Measurements from ENCODE around the gene ZNF385A. TPM values are rescaled to one million over a fixed set of nuclear protein-coding genes. Genes with fewer than 3 reads are reported as not detected.

Gene ZNF385A
- total and polyA plus RNA-seq, 4 donors = 2.5 to 4.0 (median 2.8) TPM

- Histone ChIP-seq H3K9me3 (ENCODE audit: control insufficient read depth in 4 of 4, low read length in 3 of 4) (no peaks in the 10 kb centered on the region), H3K4me1 (ENCODE audit: control insufficient read depth in 4 of 4, insufficient read depth in 4 of 4, low read length in 3 of 4) (peaks cover 8 to 19% (median 16%) of the 10 kb centered on the region in 4 donors)
These were observed 54.1 kb downstream of the ZNF385A start for GRCh38 chr12:54330442-54330841.

More at GRCh38 chr12:54330442-54330841, 54.1 kb downstream of the ZNF385A start:
- 89% methylated on average over 3 of the region's 3 CpGs for WGBS
- Histone ChIP-seq H3K27me3 (ENCODE audit: control insufficient read depth in 4 of 4, insufficient read depth in 4 of 4, low read length in 3 of 4) (no peaks in the 10 kb centered on the region), H3K27ac (ENCODE audit: low read depth in 1 of 2, low read length in 2 of 2) (no peak overlapping the region), H3K4me3 (ENCODE audit: low read depth in 1 of 3, low read length in 3 of 3) (no peak overlapping the region), H3K9ac (ENCODE audit: low read depth in 1 of 2, low read length in 2 of 2) (no peak overlapping the region), H3K36me3 (ENCODE audit: control insufficient read depth in 4 of 4, insufficient read depth in 3 of 4, low read depth in 1 of 4, low read length in 3 of 4) (no peaks in the 10 kb centered on the region)
- no peak for TF ChIP-seq RXRA (IDR thresholded peaks at IDR 0.05)
- no peak for TF ChIP-seq REST (IDR thresholded peaks at IDR 0.05)
- no peak for TF ChIP-seq HNF4G (IDR thresholded peaks at IDR 0.05)
- TF ChIP-seq HNF4A (conservative IDR thresholded peaks at IDR 0.05) = no peak
- no peak for TF ChIP-seq SP1 (IDR thresholded peaks at IDR 0.05)
- TF ChIP-seq FOXA2 (IDR thresholded peaks at IDR 0.05) = no peak
- TF ChIP-seq CTCF (IDR thresholded peaks at IDR 0.05; ENCODE audit: low read depth, low read length, missing input control) = no peak
- no peak for TF ChIP-seq YY1 (IDR thresholded peaks at IDR 0.05)
- no peak for TF ChIP-seq TAF1 (conservative IDR thresholded peaks at IDR 0.05)
- TF ChIP-seq MAX (IDR thresholded peaks at IDR 0.05) = no peak
- no peak for TF ChIP-seq JUND (IDR thresholded peaks at IDR 0.05)
- no peak for TF ChIP-seq GABPA (IDR thresholded peaks at IDR 0.05 in 1 of 2, conservative IDR thresholded peaks at IDR 0.05 in 1 of 2)
- TF ChIP-seq NR2F2 (IDR thresholded peaks at IDR 0.05) = no peak
- TF ChIP-seq ATF3 (IDR thresholded peaks at IDR 0.05) = no peak
- no peak for TF ChIP-seq FOXA1 (IDR thresholded peaks at IDR 0.05)
- no peak for TF ChIP-seq EGR1 (IDR thresholded peaks at IDR 0.05; ENCODE audit: low read depth in 2 of 2)
- no peak for TF ChIP-seq RAD21 (IDR thresholded peaks at IDR 0.05)
- TF ChIP-seq ZBTB33 (IDR thresholded peaks at IDR 0.05) = no peak
- no peak for DNase-seq (ENCODE audit: low spot score)
